GM23338 (cell line): ENCODE results near the gene VSX1.

Source experiments
- CREB1 ChIP-seq: fragments of 250-450 bp; sonication (Bioruptor Pico); IDR thresholded peaks from 2 replicates; pipeline ENCODE4 v1.5.0; 2020; ENCODE audit warnings: low read depth, mild to moderate bottlenecking, moderate library complexity
- EZH2 ChIP-seq: fragments of 200-600 bp; sonication (generic); IDR thresholded peaks from one replicate; pipeline ENCODE4 v1.8.0; 2017; ENCODE audit warnings: antibody characterized with exemption, mild to moderate bottlenecking, low read depth; ENCODE audit not compliant: unreplicated experiment
- EZH2phosphoT487 ChIP-seq: fragments of 200-600 bp; sonication (generic); IDR thresholded peaks from one replicate; pipeline ENCODE4 v1.8.1; 2018; ENCODE audit warnings: antibody characterized with exemption; ENCODE audit not compliant: unreplicated experiment
- JUNB ChIP-seq: IDR thresholded peaks from one replicate; pipeline ENCODE4 v1.6.1; 2016; ENCODE audit warnings: antibody characterized with exemption; ENCODE audit not compliant: unreplicated experiment
- NANOG ChIP-seq: IDR thresholded peaks from 2 replicates; pipeline ENCODE4 v1.6.1; 2016; ENCODE audit warnings: antibody characterized with exemption, borderline replicate concordance
- POLR2AphosphoS5 ChIP-seq: IDR thresholded peaks from 2 replicates; pipeline ENCODE4 v1.6.1; 2016; ENCODE audit warnings: antibody characterized with exemption, low read depth
- STAT1 ChIP-seq: IDR thresholded peaks from one replicate; pipeline ENCODE4 v1.6.1; 2016; ENCODE audit warnings: antibody characterized with exemption; ENCODE audit not compliant: unreplicated experiment
- ZNF114 ChIP-seq: fragments of 250-450 bp; sonication (Bioruptor Pico); IDR thresholded peaks from 2 replicates; pipeline ENCODE4 v1.5.0; 2020; ENCODE audit warnings: mild to moderate bottlenecking, moderate library complexity
- ZNF331 ChIP-seq: fragments of 250-450 bp; sonication (Bioruptor Pico); IDR thresholded peaks from 2 replicates; pipeline ENCODE4 v1.5.0; 2020; ENCODE audit warnings: low read depth, mild to moderate bottlenecking, moderate library complexity
- TF ChIP-seq, protein P1 (sequence below), 2 experiments: fragments of 200-600 bp in 1 of 2; sonication (generic) in 1 of 2; conservative IDR thresholded peaks; 2 replicates each; pipeline versions ENCODE4 v1.5.1 to v1.6.1; 2016 to 2017; ENCODE audit warnings: antibody characterized with exemption in 2 of 2, low read depth in 2 of 2, mild to moderate bottlenecking in 2 of 2, moderate library complexity in 1 of 2
- TF ChIP-seq, protein P2 (sequence below): IDR thresholded peaks from one replicate; pipeline ENCODE4 v1.6.1; 2018; ENCODE audit warnings: antibody characterized with exemption; ENCODE audit not compliant: unreplicated experiment

DNA sequence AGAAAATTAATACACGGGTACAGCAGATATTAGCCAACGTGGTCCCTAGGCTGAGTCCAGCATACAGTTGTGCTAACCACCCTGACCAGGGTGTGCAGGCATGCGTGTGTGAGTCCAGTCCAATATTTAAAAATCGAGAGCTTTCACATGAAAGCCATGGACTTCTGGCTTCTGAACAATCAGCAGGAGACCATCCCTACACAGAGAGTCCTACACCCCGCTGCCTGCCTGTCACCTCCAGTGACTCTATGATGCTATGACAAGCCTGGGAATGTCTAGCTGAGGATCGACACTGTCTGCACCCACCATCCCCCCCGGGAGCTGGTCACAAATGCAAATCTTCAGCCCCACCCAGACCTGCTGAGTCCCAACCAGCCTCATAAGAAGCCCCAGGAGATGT lies 31.9 kb downstream of the VSX1 start:
- TF ChIP-seq CREB1 (CRISPR knock-in tag) (no peak), EZH2 (no peak), POLR2AphosphoS5 (no peak), ZNF114 (no peak), EZH2phosphoT487 (no peak), NANOG (no peak), ZNF331 (CRISPR knock-in tag) (no peak), JUNB (no peak), STAT1 (no peak)
- TF ChIP-seq, protein P1, sequence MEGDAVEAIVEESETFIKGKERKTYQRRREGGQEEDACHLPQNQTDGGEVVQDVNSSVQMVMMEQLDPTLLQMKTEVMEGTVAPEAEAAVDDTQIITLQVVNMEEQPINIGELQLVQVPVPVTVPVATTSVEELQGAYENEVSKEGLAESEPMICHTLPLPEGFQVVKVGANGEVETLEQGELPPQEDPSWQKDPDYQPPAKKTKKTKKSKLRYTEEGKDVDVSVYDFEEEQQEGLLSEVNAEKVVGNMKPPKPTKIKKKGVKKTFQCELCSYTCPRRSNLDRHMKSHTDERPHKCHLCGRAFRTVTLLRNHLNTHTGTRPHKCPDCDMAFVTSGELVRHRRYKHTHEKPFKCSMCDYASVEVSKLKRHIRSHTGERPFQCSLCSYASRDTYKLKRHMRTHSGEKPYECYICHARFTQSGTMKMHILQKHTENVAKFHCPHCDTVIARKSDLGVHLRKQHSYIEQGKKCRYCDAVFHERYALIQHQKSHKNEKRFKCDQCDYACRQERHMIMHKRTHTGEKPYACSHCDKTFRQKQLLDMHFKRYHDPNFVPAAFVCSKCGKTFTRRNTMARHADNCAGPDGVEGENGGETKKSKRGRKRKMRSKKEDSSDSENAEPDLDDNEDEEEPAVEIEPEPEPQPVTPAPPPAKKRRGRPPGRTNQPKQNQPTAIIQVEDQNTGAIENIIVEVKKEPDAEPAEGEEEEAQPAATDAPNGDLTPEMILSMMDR (conservative IDR thresholded peaks at IDR 0.05; ENCODE audit: low read depth in 2 of 2) = no peak
- TF ChIP-seq, protein P2, sequence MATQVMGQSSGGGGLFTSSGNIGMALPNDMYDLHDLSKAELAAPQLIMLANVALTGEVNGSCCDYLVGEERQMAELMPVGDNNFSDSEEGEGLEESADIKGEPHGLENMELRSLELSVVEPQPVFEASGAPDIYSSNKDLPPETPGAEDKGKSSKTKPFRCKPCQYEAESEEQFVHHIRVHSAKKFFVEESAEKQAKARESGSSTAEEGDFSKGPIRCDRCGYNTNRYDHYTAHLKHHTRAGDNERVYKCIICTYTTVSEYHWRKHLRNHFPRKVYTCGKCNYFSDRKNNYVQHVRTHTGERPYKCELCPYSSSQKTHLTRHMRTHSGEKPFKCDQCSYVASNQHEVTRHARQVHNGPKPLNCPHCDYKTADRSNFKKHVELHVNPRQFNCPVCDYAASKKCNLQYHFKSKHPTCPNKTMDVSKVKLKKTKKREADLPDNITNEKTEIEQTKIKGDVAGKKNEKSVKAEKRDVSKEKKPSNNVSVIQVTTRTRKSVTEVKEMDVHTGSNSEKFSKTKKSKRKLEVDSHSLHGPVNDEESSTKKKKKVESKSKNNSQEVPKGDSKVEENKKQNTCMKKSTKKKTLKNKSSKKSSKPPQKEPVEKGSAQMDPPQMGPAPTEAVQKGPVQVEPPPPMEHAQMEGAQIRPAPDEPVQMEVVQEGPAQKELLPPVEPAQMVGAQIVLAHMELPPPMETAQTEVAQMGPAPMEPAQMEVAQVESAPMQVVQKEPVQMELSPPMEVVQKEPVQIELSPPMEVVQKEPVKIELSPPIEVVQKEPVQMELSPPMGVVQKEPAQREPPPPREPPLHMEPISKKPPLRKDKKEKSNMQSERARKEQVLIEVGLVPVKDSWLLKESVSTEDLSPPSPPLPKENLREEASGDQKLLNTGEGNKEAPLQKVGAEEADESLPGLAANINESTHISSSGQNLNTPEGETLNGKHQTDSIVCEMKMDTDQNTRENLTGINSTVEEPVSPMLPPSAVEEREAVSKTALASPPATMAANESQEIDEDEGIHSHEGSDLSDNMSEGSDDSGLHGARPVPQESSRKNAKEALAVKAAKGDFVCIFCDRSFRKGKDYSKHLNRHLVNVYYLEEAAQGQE = no peak
